GM12874 (cell line): ENCODE results near the gene ATP6V0D1.

Source experiments
- TF ChIP-seq, protein P1 (sequence below): IDR thresholded peaks from 2 replicates; pipeline ENCODE4 v1.5.1; 2011; ENCODE audit warnings: low read depth, mild to moderate bottlenecking, control low read depth, low read length, moderate library complexity; ENCODE audit not compliant: insufficient read depth

The ATP6V0D1 gene

DNA sequence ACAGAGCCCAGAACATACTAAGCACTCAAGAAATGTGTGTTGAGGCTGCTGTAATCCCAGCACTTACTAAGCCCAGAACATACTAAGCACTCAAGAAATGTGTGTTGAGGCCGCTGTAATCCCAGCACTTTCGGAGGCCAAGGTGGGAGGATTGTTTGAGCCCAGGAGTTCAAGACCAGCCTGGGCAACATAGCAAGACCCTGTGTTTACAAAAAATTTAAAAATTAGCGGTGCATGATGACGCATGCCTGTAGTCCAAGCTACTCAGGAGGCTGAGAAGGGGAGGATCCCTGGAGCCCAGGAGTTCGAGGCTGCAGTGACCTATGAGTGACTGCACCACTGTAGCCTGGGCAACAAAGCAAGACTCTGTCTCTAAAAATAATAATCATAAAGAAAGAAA, 57.9 kb downstream of the ATP6V0D1 start:
- TF ChIP-seq, protein P1, sequence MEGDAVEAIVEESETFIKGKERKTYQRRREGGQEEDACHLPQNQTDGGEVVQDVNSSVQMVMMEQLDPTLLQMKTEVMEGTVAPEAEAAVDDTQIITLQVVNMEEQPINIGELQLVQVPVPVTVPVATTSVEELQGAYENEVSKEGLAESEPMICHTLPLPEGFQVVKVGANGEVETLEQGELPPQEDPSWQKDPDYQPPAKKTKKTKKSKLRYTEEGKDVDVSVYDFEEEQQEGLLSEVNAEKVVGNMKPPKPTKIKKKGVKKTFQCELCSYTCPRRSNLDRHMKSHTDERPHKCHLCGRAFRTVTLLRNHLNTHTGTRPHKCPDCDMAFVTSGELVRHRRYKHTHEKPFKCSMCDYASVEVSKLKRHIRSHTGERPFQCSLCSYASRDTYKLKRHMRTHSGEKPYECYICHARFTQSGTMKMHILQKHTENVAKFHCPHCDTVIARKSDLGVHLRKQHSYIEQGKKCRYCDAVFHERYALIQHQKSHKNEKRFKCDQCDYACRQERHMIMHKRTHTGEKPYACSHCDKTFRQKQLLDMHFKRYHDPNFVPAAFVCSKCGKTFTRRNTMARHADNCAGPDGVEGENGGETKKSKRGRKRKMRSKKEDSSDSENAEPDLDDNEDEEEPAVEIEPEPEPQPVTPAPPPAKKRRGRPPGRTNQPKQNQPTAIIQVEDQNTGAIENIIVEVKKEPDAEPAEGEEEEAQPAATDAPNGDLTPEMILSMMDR = no peak

DNA sequence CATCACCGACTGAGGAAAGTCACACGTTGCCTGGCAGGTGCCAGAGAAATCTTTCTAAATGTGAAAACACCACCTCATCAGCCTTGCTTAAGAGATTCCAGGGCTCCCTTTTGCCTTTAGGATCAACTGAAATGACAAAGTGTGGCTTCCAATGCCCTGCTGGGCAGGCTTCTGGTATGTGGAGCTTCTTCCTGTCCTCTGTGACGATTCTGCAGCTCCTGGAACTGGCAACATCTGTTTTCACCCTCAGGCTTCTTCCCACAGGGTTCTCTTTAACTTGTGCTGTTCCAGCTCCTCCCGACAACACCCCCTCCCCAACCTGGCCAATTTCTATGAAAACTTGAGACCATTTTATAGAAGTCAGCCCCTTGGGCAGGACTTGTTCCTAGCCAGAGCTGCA, 59.9 kb downstream of the ATP6V0D1 start:
- TF ChIP-seq, protein P1 = no peak

DNA sequence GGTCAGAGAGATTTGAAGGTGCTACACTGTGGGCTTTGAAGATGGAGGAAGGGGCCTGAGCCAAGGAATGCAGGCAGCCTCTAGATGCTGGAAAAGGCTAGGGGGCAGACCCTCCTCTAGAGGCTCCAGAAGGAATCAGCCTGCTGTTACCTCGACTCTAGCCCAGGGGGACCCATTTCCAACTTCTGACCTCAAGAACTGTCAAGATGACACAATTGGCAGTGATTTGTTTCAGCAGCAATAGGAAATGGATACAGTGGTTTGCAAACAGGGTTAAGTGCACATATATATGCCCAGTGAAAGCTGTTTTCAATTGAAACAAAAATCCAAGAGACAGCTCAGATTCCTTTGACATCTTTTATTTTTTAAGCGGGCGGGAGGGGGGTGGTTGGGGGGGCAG, 61.0 kb downstream of the ATP6V0D1 start:
- TF ChIP-seq, protein P1 = no peak

DNA sequence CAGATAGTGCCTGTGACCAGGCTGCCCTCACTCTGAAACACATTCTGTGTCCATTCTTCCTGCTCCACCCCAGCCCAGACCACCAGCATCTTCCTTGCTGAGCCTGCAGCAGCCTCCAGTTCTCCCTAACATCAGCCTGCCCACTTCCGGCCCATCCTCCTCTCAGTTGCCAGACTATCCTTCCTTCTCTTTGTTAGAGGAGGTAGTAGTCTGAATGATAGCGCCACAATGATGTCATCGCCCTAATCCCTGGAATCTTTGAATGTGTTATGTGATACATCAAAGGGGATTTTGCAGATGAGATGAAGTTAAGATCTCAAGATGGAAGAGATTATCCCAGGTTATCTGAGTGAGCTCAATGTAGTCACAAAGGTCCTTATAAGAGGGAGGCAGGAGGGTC, 61.5 kb downstream of the ATP6V0D1 start:
- TF ChIP-seq, protein P1 = no peak

DNA sequence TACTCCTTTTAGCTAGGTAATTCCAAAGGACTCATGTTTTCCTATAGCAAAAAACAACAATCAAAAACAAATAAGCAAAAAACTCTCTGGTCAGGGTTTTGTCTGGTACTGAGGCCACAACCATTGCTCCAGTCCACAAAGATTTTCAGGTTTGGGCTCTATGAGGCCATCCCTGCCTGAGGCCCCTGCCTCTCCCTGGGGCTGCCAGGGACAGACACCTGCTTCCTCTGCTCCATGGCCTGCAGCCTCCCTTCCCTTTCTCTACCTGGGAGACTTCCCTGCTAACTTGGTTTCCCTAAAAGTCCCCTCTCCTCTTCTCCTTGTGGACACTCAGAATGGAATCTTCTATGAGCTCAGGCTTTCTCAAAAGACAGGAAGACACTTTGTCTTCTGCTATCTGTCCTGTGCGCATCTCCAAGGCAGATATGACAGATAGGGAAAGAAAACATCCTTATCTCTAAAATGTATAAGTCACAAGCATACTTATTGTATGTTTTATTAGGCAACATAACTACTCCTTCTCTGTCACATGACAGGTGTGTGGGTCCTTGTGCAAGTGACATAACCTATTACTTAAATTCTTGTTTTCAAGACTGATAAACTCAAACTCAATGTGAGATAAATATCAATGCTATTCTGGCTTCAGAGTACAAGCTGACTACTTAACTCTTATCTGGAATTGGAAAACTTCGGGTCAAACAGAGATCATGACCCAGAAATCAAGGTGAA, 63.5 kb downstream of the ATP6V0D1 start:
- TF ChIP-seq, protein P1 = no peak

DNA sequence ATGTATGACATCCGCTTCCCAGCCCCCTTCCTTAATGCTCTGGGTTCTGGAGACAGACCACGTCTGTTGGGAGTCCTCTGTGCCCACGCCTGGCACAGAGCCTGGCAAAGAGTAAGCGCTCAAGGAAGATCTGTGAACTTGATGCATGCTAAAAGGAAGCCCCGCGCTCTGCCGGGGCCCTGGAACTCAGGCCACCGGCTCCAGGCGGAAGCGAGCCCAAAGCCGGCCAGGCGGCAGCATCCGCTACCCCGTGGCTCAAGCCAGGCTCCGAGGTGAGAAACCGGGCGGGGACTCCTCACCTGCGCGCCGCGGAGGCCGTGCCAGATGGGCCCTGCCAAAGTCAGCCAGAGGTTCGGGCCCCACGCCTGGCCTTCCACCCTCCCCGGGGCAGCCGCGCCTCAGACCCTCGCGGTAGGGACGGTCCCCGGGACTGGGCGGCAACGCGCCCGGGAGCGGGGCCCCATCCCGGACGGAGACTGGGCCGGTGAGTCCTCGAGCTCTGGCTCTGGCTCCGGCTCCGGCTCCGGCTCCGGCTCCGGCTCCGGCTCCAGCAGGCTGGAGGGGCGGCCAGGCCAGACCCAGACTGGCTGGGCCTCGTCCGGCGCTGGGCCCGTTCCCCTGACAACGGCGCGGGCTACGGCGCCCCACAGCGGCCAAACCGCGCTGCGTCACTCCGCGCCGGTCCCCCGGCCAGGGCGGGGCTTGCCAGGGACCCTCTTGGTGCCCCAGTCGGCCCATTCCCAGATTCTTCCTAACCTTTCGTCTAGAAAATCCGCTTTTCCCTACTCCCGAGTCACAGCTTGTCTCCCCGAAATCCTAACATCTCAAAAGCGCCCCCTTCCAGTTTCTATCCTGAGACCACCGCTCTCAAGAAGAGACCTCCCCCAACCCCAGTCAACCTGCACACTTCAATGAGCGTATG, 64.8 kb downstream of the ATP6V0D1 start, which contains the start of gene ZDHHC1:
Gene ZDHHC1, minus strand, starts transcription at position 606 of the 922 bp plus-strand sequence. CDS start 8,702 bp downstream, outside the sequence.
- TF ChIP-seq, protein P1 = peak; percentile 72
